Activated CD4-positive, alpha-beta T cell treated with anti-CD3 and anti-CD28 coated beads, Interleukin-2, Interleukin-4, amounts not matched to agents 100 ng/mL and 50 ng/mL, durations not matched to agents 16 hours and 8 hours (primary cell): ENCODE measurements around the gene TUBG2.
A peak's percentile ranks its signal among the peaks of the same experiment; 100 is the strongest.
"Not testable (repeated sequence)": the region's sequence is repeated elsewhere in the genome, so short reads cannot be mapped to it uniquely, and the experiment has no call there.

ENCODE experiments used
- DNase-seq: peaks from one replicate; pipeline ENCODE4 v3.0.0-alpha.2; 2020; ENCODE audit warnings: low spot score

TUBG2 gene

DNA sequence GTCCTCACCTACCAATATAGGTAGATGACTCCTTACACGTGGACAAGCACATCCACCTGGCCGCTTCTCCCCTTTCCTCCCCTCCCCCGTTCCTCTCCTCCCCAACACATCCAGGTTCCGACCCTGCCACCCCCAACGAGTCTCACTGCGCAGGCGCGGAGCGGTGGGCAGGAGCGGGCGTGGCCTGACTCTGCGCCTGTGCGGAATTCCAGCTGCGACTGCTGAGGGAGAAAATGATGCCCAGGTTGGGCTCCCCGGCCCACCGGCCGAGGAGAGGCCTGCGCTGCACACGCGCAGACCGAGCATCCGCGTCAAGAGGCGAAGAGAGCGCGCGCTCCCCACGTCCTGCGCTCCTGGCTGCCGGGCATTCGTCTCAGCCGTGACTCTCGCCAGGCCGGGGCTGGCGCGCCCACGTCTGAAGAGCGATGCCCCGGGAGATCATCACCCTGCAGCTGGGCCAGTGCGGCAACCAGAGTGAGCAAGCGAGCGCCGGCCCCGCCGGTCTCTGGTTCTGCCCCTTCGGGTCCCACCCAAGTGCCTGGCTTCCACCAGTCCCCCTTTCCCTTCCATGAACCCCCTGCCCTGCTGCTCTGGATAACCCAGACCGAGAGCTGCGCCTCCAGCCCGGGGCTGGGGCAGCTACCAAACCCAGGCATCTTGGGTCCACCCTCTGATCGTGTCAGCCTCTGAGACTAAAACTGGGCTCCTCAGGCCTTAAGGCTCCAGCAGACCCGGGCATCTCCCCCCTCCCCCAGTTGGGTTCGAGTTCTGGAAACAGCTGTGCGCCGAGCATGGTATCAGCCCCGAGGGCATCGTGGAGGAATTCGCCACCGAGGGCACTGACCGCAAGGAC lies at the start of gene TUBG2:
TSS of gene TUBG2 (plus strand) at position 206 of the 853 bp plus-strand sequence. CDS start at position 426, 220 bp downstream.
- peak; percentile 66 for DNase-seq

DNA sequence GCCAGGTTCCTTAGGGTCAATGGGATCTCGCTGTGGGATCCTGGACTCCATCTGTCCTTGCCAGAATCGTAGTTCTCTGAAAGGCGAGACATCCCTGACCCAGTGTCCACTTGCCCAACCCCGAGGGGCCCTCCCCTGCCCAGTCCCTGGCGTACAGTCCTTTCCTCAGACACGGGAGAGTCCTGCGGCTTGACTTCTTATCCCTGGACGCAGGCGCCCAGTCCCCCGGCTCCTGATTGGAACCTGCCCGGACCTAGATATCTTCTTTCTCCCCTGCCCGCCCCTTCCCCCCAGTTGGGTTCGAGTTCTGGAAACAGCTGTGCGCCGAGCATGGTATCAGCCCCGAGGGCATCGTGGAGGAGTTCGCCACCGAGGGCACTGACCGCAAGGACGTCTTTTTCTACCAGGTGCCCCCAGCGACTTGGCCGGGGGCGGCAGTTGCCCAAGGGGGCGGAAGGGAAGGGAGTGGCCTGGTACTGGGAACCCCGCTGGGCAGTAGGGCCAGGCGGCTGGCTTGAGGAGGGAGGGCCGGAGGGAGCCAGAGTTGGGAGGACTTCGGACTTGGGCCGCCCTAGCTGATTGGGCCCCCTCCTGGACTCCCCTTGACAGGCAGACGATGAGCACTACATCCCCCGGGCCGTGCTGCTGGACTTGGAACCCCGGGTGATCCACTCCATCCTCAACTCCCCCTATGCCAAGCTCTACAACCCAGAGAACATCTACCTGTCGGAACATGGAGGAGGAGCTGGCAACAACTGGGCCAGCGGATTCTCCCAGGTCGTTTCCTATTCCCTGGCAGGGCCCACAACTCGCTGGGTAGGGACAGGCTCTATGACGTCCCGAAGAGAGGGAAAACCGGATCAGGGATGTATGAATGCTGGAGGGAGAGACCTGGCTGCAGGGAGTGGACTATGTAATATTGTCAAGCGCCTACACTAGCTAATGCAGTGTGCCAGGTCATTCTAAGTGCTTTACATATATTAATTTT lies 49.0 kb upstream of the TUBG2 start:
- not testable (repeated sequence) for DNase-seq

DNA sequence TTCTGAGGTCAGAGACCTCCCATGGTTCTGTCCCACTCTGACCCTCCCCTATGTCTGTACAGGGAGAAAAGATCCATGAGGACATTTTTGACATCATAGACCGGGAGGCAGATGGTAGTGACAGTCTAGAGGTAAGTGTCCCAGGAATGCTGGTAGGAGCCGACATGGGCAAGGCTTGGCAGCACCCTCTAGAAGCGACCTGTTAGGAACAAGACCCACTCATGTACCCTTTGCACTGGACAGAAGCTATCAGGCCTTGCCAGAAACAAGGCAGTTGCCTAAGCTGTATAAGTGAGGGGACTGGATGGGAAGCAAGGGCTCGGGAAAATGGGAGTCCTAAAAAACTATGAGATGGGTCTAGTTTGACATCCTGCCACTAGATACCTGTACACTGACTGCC lies 47.1 kb upstream of the TUBG2 start:
- no peak for DNase-seq

DNA sequence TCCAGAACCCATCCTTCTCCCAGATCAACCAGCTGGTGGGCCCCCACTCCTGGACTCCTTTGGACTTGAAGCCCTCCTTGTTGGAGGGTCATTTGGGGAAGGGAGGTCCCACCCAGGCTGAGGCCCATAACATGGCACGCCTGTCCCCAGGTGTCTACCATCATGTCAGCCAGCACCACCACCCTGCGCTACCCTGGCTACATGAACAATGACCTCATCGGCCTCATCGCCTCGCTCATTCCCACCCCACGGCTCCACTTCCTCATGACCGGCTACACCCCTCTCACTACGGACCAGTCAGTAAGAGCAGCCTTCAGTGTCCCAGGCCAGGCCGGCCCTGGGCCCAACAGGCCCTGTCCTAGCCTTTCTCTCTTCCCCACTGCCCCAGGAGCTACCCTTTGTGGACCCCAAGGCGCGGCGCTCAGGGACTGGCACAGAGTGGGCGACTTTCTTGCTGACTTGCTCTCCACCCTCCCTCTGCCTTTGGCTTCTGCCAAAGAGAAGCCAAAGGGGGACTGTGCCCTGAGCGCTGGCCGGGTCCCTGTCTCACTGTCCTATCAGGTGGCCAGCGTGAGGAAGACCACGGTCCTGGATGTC lies 45.3 kb upstream of the TUBG2 start:
- no peak for DNase-seq

DNA sequence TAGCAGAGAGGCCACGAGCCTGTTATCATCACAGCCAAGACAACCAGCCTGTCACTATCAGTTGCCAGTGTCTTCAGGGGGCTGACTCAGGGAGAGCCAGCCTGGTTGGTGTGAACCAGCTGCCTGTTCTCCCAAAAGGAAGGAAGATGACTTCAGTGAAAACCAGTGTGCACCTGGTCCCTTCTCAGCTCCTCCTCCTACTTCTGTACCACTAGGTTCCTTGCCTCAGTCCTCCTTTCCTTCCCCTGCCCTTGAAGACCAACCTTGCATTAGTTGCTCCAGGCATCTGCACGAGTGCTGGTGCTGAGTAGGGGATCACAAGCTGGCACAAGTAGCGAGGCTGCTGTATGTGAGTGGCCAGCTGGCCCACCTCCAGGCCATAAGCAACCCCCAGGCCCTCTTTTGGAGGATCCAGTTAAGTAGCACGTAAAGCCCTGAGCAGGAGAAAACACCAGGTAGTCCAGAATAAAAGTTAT lies 41.1 kb upstream of the TUBG2 start:
- DNase-seq: no peak

DNA sequence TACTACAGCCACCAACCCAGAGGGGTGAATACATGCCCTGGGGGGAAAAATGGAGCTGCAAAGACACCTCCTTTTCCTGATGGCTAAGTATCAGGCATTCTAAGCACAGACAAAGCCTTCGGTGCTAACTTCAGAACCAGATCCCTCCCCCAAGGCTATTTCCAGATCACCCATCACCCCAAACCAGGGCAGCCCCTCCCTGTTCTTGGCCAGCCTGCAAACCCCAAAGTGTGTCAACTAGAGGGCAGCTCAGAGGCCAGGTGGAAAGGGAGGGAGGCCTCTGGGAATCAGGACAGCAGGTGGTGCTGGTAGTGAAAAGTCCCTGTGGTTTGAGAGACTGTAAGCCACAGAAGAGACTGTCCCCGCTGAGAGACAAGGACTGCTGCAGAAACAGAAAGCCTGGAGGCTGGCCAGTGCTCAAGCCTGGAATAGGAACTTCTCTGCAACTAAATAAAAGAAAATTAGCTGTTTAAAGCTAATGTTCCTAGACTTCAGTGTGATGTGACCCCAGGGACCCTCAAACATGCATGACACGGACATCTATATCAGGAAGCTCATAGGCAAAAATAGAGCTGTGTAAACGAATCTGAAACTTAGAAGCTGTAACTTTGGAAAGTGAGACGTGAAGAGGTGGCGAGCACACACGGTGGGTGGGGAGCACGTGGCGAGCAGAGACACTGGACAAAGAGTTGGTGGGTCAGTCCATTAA lies 40.5 kb upstream of the TUBG2 start:
- DNase-seq: peak; percentile 3

DNA sequence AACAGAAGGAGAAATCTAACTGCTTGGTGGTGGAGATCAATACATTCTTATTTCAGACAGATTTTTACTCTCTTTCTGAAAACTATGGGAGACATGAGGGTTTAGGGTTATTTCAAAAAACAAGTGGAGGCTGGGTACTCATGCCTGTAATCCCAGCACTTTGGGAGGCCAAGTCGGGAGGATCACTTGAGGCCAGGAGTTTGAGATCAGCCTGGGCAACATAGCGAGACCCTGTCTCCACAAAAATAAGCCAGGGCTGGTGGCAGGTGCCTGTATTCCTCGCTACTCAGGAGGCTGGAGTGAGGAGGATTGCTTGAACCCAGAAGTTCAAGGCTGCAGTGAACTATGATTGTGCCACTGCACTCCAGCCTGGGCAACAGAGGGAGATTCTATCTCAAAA lies 37.1 kb upstream of the TUBG2 start:
- not testable (repeated sequence) for DNase-seq

DNA sequence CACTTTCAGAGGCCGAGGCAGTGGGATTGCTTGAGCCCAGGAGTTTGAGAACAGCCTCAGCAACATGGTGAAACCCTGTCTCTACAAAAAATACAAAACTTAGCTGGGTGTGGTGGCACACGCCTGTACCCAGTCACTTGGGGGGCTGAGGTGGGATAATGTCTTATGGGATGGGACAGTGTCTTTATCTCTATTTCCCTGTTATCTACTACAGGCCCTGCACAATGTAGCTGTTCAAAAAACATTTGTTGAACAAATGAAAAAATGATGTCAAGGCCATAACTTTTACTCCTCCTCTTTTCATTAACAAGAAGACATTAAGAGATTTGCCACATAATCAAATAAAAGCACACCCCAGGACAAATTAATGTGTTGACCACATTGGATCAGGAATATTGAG lies 35.8 kb upstream of the TUBG2 start:
- DNase-seq: no peak

DNA sequence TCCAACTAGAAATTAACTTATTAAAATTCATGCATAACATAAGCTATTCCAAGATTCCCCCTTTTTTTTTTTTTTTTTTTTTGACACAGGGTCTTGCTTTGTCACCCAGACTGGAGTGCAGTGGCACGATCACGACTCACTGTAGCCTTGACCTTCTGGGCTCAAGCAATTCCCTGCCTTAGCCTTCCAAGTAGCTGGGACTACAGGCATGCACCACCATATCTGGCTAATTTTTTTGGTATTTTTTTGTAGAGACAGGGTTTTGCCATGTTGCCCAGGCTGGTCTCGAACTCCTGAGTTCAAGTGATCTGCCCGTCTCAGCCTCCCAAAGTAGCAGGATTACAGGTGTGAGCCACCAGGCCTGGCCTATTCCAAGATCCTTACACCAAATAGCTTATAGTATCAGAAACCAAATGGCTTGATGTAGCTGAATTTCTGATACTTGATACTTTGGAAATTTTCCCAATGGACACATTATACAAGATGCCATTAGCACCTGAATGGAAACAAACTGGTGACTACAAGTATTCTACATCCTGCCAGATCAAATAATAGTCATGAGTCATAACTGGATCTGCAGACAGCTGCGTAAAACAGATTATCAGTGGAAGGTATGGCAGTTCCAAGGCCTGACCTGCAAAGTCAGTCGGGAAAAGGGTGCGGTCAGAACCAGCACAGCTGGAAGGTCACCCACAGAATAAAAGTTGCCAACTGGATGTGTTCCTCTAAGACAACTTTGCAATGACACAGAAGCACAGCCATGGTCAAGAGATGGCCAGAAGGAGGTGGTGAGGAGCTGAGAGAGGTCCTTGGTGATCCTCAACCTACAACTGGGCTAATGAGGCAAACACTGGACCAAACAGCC lies 35.1 kb upstream of the TUBG2 start:
- peak; percentile 15 for DNase-seq

DNA sequence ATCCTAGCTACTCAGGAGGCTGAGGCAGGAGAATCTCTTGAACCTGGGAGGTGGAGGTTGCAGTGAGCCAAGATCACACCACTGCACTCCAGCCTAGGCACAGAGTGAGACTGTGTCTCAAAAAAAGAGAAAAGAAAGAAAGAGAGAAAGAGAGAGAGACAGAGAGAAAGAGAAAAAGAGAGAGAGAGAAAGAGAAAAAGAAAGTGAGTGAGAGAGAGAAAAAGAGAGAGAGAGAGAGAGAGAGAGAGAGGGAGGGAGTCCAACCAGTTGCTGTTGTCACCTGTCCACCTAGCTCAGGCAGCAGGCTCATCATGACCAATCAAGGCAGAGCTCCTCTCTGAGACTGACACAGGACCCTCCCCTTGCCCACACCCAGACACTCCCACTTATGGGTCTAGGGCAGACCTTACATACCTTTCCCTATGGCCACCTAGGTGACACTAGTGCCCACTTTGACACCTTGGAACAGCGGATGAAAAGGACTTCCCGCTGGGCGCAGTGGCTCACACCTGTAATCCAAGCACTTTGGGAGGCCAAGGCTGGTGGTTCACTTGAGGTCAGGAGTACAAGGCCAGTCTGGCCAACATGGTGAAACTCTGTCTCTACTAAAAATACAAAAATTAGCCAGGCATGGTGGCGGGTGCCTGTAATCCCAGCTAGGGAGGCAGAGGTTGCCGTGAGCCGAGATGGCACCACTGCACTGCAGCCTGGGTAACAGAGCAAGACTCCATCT lies 31.9 kb upstream of the TUBG2 start:
- DNase-seq: not testable (repeated sequence)

DNA sequence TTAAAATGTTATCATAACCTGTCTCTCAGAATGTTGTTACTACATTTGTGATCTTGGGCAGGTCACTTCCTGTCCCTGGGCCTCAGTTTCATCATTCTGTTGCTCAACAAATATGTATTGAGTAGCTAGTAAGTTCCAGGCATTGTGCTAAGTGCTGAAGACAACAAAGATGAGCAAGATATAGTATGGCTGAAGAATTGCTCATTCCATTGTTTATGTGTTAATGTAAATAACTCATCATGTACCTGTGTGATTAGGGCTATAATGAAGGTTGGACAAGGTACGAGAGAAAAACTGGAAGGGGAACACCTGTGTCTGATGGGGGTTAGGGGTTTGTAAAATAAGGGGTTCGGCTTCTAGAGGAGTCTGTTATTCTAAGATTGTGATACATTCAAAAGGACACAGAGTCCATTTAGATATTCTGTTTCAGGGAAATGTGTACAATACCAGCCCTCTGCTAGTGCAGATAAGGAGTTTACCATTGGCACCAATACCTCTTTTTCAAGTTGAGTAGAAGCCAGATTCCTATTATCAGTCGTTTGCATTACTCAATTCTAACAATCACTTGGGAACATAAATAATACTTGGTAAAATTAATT lies 29.6 kb upstream of the TUBG2 start:
- no peak for DNase-seq

DNA sequence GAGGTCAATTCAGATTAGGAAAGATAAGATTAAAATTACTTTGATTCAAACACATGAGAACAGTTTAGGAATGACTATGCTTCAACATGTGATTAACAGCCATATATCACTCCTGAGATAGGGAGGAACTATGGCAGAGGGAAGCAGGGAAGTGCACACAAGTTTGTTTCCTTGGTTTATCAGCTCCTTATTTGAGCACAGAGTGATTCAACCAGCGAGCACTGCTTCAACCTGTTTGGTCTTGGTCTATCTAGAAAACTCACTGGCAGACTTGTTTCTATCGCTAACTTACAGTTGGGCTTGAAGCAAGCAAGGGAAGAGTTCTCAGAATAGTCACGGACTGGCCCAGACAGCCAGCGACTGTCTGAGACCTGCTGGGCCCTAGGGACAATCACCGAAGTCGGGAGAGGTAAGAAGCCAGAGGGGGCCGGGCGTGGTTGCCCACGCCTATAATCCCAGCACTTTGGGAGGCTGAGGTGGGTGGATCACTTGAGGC lies 26.1 kb upstream of the TUBG2 start:
- no peak for DNase-seq

DNA sequence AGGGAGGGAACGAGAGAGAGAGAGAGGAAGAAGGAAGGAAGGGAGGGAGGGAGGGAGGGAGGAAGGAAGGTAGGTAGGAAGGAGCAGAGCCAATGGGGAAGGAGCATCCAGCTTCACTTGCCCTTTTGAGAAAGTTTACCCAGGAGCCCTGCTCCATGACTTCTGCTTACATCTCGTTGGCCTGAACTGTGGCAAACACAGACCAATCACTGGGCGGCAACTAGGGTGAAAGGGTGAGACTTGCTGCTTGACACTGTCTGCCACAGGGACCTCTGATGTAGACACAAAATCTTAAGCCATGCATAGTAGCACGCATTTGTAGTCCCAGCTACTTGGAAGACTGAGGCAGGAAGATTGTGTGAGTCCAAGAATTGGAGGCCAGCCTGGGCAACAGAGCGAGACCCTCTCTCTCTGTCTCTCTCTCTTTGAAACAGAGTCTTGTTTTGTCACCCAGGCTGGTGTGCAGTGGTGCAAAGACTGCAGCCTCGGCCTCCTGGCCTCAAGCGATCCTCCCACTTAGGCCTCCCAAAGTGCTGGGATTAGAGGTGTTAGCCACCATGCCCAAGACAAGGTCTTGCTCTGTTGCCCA lies 19.5 kb upstream of the TUBG2 start:
- DNase-seq: no peak

DNA sequence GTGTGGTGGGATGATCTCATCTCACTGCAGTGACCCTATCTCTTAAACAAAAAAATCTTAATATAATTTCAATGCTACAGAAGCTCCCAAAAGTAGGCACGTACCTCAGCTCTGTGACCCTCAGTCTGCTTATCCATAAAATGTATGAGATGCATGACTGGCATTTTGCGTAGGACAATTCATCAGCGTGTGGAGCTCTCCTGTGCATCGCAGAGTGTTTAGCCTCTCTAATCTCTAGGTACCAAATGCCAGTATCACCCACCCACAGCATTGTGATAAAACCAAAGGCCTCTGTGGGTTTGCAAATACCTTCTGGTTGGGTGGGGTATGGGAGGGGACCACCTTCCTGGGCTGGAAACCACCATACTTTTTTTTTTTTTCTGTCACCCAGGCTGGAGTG lies 19.0 kb upstream of the TUBG2 start:
- DNase-seq: no peak

DNA sequence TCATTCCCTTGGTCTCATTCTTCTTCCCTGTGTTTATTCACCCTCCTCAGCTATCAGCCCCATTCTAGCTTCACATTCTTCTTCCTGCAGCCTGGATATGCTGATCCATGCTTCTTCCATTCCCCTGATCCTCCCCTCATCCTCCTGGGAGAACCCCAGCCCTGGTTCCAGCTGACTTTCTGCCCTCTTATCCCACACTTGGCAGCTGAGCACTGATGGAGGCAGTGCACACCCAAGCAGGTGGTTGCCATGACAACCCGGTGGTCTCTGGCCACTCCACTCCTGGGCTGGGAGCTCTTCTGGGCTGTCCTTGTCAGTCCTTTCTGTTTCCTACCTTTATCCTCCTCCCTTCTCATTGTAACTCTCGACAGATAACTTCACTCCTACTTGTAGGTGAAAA lies 16.7 kb upstream of the TUBG2 start:
- DNase-seq: no peak

DNA sequence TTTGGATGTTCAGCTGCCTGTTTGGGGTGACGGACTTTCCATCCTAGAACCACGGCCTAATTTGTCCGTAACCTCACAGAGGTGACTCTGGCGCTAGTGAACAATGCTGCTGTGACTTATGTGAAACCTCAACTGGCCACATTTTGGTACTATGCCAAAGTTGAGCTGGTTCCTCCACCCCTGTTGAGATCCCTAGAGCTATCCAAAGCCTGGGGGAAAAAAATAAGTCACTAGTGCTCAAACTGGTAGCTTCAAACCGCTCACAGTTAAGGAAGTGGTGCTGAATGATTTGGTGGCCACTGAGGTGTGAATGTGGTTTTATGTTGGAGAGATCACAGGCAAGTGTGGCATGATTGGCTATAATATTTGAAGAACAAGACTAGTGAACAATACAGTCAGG lies 11.3 kb upstream of the TUBG2 start:
- no peak for DNase-seq

DNA sequence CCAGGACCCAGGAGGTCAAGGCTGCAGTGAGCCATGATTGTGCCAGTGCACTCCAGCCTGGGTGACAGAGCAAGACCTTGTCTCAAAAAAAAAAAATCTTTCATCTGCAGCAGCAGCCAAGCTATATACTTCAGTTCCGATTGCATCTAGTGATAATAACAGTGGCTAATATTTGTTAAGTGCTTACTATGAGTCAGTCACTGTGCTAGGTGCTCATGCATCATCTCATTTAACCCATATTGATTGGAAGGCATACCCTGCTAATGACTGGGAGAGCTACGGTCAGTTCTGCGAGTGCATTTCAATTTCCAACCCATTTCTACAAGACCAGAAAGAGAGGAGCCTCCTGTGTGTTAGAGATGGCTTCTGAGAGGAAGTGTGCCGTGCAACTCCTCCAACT lies 7.7 kb upstream of the TUBG2 start:
- DNase-seq: no peak

DNA sequence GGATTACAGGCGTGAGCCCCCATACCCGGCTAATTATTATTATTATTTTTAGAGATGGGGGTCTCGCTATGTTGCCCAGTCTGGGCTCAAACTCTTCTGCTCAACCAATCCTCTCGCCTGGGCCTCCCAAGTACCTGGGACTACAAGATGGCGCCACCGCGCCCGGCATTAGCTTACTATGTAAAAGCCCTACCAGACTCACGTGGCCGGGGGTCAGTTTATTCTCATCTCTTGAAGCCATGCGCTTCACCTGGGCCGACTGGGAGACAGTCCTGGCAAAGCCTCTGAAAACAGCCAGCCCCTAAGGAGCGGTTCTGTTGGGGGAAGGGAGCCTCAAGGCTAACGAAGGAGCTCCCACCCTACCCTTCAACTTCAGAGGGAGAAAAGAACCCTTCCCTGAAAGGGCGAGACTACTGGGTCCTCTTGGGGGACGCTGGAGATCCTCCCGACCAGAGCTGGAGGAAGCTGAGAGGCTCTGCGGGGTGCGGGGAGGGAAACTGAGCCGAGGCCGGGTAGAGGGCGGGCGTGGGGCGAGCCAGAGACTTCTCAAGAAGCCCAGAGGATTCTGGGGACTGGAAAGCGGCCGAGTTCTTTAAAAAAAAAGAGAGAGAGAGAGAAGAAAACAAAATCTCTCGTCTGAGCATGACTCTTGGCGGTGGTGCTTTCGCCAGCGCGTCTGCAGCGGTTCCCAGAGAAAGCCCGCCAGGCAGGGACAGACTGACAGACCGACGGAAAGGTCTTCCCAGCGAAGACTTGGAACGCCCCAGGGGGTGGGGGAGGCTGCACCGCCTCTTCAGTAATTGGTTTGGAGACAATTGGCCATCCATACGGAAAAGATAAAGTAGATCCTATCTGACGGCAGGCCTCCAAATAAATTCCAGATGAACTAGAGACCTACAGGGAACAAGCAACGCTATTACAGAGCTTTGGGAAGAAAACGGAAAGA lies 5.6 kb upstream of the TUBG2 start:
- no peak for DNase-seq
